CD4-positive, alpha-beta memory T cell (primary cell): ENCODE data around the gene PLAU. TPM values are rescaled to one million over a fixed set of nuclear protein-coding genes. Genes with fewer than 3 reads are reported as not detected.
"Not testable (repeated sequence)": the region's sequence is repeated elsewhere in the genome, so short reads cannot be mapped to it uniquely, and the experiment has no call there.

Source experiments
- CTCF ChIA-PET: fragments of 350-600 bp; sonication (Branson Sonifier 250); formaldehyde crosslinking; loops from one replicate; lab custom pipeline; 2021; ENCODE audit warnings: inconsistent platforms; ENCODE audit not compliant: partially characterized antibody; lab: Charles Lee
- POLR2A ChIA-PET: fragments of 350-600 bp; sonication (Branson Sonifier 250); formaldehyde crosslinking; loops from one replicate; lab custom pipeline; 2021; ENCODE audit not compliant: partially characterized antibody; lab: Charles Lee
- DNase-seq, 5 donors: peaks; one replicate each; pipeline versions ENCODE4 v3.0.0 to v3.0.0-alpha.2; 2020 to 2022; ENCODE audit warnings: mixed read lengths in 1 of 5
- H3K27ac ChIP-seq: one replicate; pipeline ENCODE4 v1.7.0; 2013; ENCODE audit warnings: low read depth, low read length
- H3K27me3 ChIP-seq: 2 replicates; pipeline ENCODE4 v1.7.0; 2013; ENCODE audit warnings: mild to moderate bottlenecking, low read length, moderate library complexity; ENCODE audit not compliant: insufficient read depth
- H3K36me3 ChIP-seq: 2 replicates; pipeline ENCODE4 v1.7.0; 2013; ENCODE audit warnings: mild to moderate bottlenecking, low read length, moderate library complexity; ENCODE audit not compliant: insufficient read depth
- H3K4me1 ChIP-seq: 2 replicates; pipeline ENCODE4 v1.7.0; 2013; ENCODE audit warnings: mild to moderate bottlenecking, low read length, moderate library complexity; ENCODE audit not compliant: insufficient read depth
- H3K4me3 ChIP-seq, 2 donors: one replicate each; pipeline ENCODE4 v1.7.0; 2013; ENCODE audit warnings: low read length in 2 of 2, mild to moderate bottlenecking in 1 of 2
- H3K9me3 ChIP-seq, 2 donors: one replicate each; pipeline ENCODE4 v1.7.0; 2013; ENCODE audit warnings: low read length in 2 of 2, control low read depth in 1 of 2; ENCODE audit not compliant: control insufficient read depth in 1 of 2
- H3K27ac Mint-ChIP-seq, 7 donors: one replicate each; pipeline ENCODE4 v1.8.0; 2020 to 2021; ENCODE audit warnings: mixed read lengths in 7 of 7, mild to moderate bottlenecking in 6 of 7, inconsistent platforms in 3 of 7, moderate library complexity in 3 of 7
- H3K27me3 Mint-ChIP-seq, 2 donors: one replicate each; pipeline ENCODE4 v1.8.0; 2020 to 2021; ENCODE audit warnings: mixed read lengths in 2 of 2
- H3K36me3 Mint-ChIP-seq, 2 donors: one replicate each; pipeline ENCODE4 v1.8.0; 2020 to 2021; ENCODE audit warnings: mixed read lengths in 2 of 2, inconsistent platforms in 1 of 2, mild to moderate bottlenecking in 1 of 2
- H3K4me1 Mint-ChIP-seq, 4 donors: one replicate each; pipeline ENCODE4 v1.8.0; 2020 to 2021; ENCODE audit warnings: mixed read lengths in 4 of 4, mild to moderate bottlenecking in 1 of 4
- H3K4me3 Mint-ChIP-seq, 8 donors: one replicate each; pipeline ENCODE4 v1.8.0; 2020 to 2021; ENCODE audit warnings: mixed read lengths in 8 of 8, mild to moderate bottlenecking in 7 of 8, moderate library complexity in 6 of 8, inconsistent platforms in 3 of 8
- H3K9me3 Mint-ChIP-seq, 8 donors: one replicate each; pipeline ENCODE4 v1.8.0; 2020 to 2021; ENCODE audit warnings: mixed read lengths in 8 of 8, mild to moderate bottlenecking in 5 of 8, inconsistent platforms in 3 of 8, moderate library complexity in 1 of 8
- intact Hi-C: fragments of 100-400 bp; cut with micrococcal nuclease; formaldehyde crosslinking; loops from one replicate; pipeline ENCODE4 v1.15.1; 2023
- polyA plus RNA-seq, 2 donors: library from polyadenylated mRNA; unstranded; fragments of 300-500 nt; fragmentation: Illumina TruSeq; gene quantifications; one replicate each; pipeline ENCODE4 v1.2.3, GENCODE V29; 2021
- total RNA-seq, 2 experiments: library from RNA; stranded (reverse); gene quantifications; one replicate each; pipeline ENCODE4 v1.2.3, GENCODE V29; 2021

The PLAU gene
- total and polyA plus RNA-seq, 4 experiments from 2014 or later, result 0.64 to 0.91 TPM; not detected in 2

- Histone ChIP-seq H3K9me3 (no peaks in the 10 kb centered on the region), H3K4me1 (no peaks in the 10 kb centered on the region), H3K27me3 (no peaks in the 10 kb centered on the region), H3K4me3 (no peak overlapping the region), H3K27ac (no peak overlapping the region), H3K36me3 (no peaks in the 10 kb centered on the region)
- POLR2A ChIA-PET, result interaction anchor here (1.1 to 1.2 kb wide), 2 partner anchors 9 to 48 kb away, joined by 3 read pairs; no protein-coding TSS in a partner anchor
- no peak overlapping the region for H3K4me3 Mint-ChIP-seq
- no peaks in the 10 kb centered on the region for H3K27me3 Mint-ChIP-seq
- intact Hi-C loops, result no loop called here
- no peak for DNase-seq
- no peaks in the 10 kb centered on the region for H3K36me3 Mint-ChIP-seq
- no peaks in the 10 kb centered on the region for H3K9me3 Mint-ChIP-seq
- H3K27ac Mint-ChIP-seq, result no peak overlapping the region
- CTCF ChIA-PET, result interaction anchor here (0.8 to 20.2 kb wide), 6 partner anchors 11 to 189 kb away, joined by 3 to 726 read pairs (median 80); no protein-coding TSS in a partner anchor
- no peaks in the 10 kb centered on the region for H3K4me1 Mint-ChIP-seq
These were observed 18.5 kb upstream of the PLAU start for GRCh38 chr10:73892310-73893030.

- Histone ChIP-seq H3K27ac (no peak overlapping the region), H3K4me3 (no peak overlapping the region), H3K9me3 (no peaks in the 10 kb centered on the region), H3K36me3 (no peaks in the 10 kb centered on the region), H3K27me3 (no peaks in the 10 kb centered on the region), H3K4me1 (no peaks in the 10 kb centered on the region)
- H3K27me3 Mint-ChIP-seq, result no peaks in the 10 kb centered on the region
- no peaks in the 10 kb centered on the region for H3K4me1 Mint-ChIP-seq
- no peak overlapping the region for H3K27ac Mint-ChIP-seq
- H3K9me3 Mint-ChIP-seq, result no peaks in the 10 kb centered on the region
- no peaks in the 10 kb centered on the region for H3K36me3 Mint-ChIP-seq
- POLR2A ChIA-PET, result interaction anchor here (1.6 kb wide), 1 partner anchor 64 kb away, joined by 3 read pairs; no protein-coding TSS in a partner anchor
- intact Hi-C loops, result no loop called here
- DNase-seq, result no peak
- H3K4me3 Mint-ChIP-seq, result no peak overlapping the region
- CTCF ChIA-PET, result interaction anchor here (0.8 to 20.2 kb wide), 4 partner anchors 10 to 63 kb away, joined by 3 to 726 read pairs (median 4); no protein-coding TSS in a partner anchor
These were observed 17.5 kb upstream of the PLAU start for GRCh38 chr10:73893426-73893825.

DNA sequence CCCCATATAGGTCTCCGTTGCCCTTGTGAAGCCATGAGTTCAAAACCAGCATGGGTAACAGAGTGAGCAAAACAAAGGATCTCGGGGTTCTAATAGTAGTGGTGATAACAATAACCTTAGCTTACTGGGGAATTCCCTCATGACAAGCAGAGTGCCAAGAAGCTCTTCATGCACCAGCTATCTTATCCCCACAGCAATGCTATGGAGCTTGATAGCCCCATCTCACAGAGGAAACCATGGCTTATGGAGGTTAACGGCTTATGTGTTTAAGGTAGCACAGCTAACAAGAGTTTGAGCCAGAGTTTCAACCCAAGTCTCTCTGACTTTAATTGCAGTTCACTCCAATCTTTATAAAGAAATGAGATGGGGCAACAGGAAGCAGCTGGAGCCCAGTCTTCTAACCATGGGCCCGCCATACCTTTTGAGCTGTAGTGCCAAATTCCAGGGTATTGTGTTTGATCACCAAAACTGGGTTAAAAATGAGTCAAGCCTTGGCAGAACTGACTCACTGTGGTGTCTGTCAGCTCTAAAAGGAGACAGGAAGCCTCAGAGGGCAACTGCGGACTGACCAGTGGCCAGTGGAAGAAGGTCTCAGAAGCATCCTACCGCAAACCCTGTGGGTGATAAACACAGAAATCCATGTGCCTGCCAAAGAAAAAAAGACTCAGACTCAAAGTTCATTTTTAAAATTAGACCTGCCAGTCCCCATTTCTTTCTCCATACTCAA lies 16.5 kb upstream of the PLAU start:
- Histone ChIP-seq H3K4me3 (no peak overlapping the region), H3K9me3 (no peaks in the 10 kb centered on the region), H3K4me1 (no peaks in the 10 kb centered on the region), H3K36me3 (no peaks in the 10 kb centered on the region), H3K27me3 (no peaks in the 10 kb centered on the region), H3K27ac (no peak overlapping the region)
- Mint-ChIP-seq H3K27ac (no peak overlapping the region), H3K4me3 (no peak overlapping the region), H3K4me1 (no peaks in the 10 kb centered on the region), H3K27me3 (no peaks in the 10 kb centered on the region), H3K36me3 (no peaks in the 10 kb centered on the region), H3K9me3 (no peaks in the 10 kb centered on the region)
- intact Hi-C loops, result no loop called here
- POLR2A ChIA-PET, result interaction anchor here (1.6 kb wide), 1 partner anchor 63 kb away, joined by 3 read pairs; no protein-coding TSS in a partner anchor
- DNase-seq, result peak in 1 of 5 donors; percentile 47
- CTCF ChIA-PET, result interaction anchor here (0.8 to 20.2 kb wide), 5 partner anchors 8 to 45 kb away, joined by 3 to 726 read pairs (median 5); no protein-coding TSS in a partner anchor

DNA sequence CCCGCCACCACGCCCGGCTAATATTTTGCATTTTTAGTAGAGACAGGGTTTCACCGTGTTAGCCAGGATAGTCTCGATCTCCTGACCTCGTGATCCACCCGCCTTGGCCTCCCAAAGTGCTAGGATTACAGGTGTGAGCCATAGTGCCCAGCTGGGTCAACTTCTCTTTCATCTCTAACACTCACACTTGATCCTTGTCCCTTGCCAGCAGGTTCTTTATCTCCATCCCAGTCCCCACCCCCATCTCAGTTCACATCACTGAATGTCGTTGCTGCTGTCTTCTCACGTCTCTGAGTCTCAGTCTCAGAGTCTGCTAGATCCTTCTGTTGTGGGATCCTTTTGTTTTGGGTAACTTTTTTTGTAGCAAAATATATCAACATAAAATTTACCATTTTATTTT lies 15.6 kb upstream of the PLAU start:
- H3K27me3 ChIP-seq, H3K4me1 ChIP-seq, H3K27me3 Mint-ChIP-seq, H3K9me3 ChIP-seq, H3K27ac Mint-ChIP-seq, H3K4me1 Mint-ChIP-seq, H3K4me3 ChIP-seq, H3K36me3 Mint-ChIP-seq, H3K9me3 Mint-ChIP-seq, POLR2A ChIA-PET, H3K4me3 Mint-ChIP-seq, H3K36me3 ChIP-seq, H3K27ac ChIP-seq, DNase-seq, intact Hi-C loops, CTCF ChIA-PET: not testable (repeated sequence)

- Mint-ChIP-seq H3K27ac (no peak overlapping the region), H3K36me3 (no peaks in the 10 kb centered on the region), H3K4me3 (no peak overlapping the region), H3K4me1 (no peaks in the 10 kb centered on the region), H3K9me3 (no peaks in the 10 kb centered on the region), H3K27me3 (peaks cover 3 to 8% of the 10 kb centered on the region in 2 donors)
- POLR2A ChIA-PET, result no interaction called here
- intact Hi-C loops, result no loop called here
- no peaks in the 10 kb centered on the region for H3K36me3 ChIP-seq
- H3K27ac ChIP-seq, result no peak overlapping the region
- no peak overlapping the region for H3K4me3 ChIP-seq
- CTCF ChIA-PET, result interaction anchor here (1.6 to 2.2 kb wide), 3 partner anchors 8 to 43 kb away, joined by 3 to 8 read pairs (median 8); no protein-coding TSS in a partner anchor
- H3K4me1 ChIP-seq, result no peaks in the 10 kb centered on the region
- H3K27me3 ChIP-seq, result no peaks in the 10 kb centered on the region
- no peak for DNase-seq
- no peaks in the 10 kb centered on the region for H3K9me3 ChIP-seq
These were observed 13.2 kb upstream of the PLAU start for GRCh38 chr10:73897693-73898092.

- H3K4me1 ChIP-seq, result no peaks in the 10 kb centered on the region
- H3K9me3 ChIP-seq, result no peaks in the 10 kb centered on the region
- POLR2A ChIA-PET, result no interaction called here
- intact Hi-C loops, result no loop called here
- no peaks in the 10 kb centered on the region for H3K36me3 Mint-ChIP-seq
- no peak overlapping the region for H3K4me3 Mint-ChIP-seq
- CTCF ChIA-PET, result interaction anchor here (1.6 to 2.2 kb wide), 3 partner anchors 9 to 42 kb away, joined by 3 to 8 read pairs (median 8); no protein-coding TSS in a partner anchor
- peaks cover 3 to 8% of the 10 kb centered on the region in 2 donors for H3K27me3 Mint-ChIP-seq
- no peak overlapping the region for H3K27ac Mint-ChIP-seq
- H3K36me3 ChIP-seq, result no peaks in the 10 kb centered on the region
- no peaks in the 10 kb centered on the region for H3K9me3 Mint-ChIP-seq
- H3K27ac ChIP-seq, result no peak overlapping the region
- H3K4me1 Mint-ChIP-seq, result no peaks in the 10 kb centered on the region
- no peak overlapping the region for H3K4me3 ChIP-seq
- DNase-seq, result no peak
- no peaks in the 10 kb centered on the region for H3K27me3 ChIP-seq
These were observed 12.1 kb upstream of the PLAU start for GRCh38 chr10:73898730-73899410.
